T-helper 1 cell treated with Interleukin-12 subunit alpha and Interleukin-12 subunit beta and Interleukin-4 antibody, amounts not matched to agents 30 μg/mL and 1 μg/mL, for 36 hours (primary cell): ENCODE results near the gene SYTL3.

Experiments
- H3K27ac Mint-ChIP-seq: one replicate; pipeline ENCODE4 v1.8.0; 2021; ENCODE audit warnings: mild to moderate bottlenecking, mixed read lengths
- H3K27me3 Mint-ChIP-seq: one replicate; pipeline ENCODE4 v1.8.0; 2021; ENCODE audit warnings: low read depth, mixed read lengths
- H3K36me3 Mint-ChIP-seq: one replicate; pipeline ENCODE4 v1.8.0; 2021; ENCODE audit warnings: low read depth, mixed read lengths
- H3K4me1 Mint-ChIP-seq: one replicate; pipeline ENCODE4 v1.8.0; 2021; ENCODE audit warnings: low read depth, mixed read lengths
- H3K4me3 Mint-ChIP-seq: one replicate; pipeline ENCODE4 v1.8.0; 2021; ENCODE audit warnings: mild to moderate bottlenecking, moderate library complexity, mixed read lengths
- H3K9me3 Mint-ChIP-seq: one replicate; pipeline ENCODE4 v1.8.0; 2021; ENCODE audit warnings: mixed read lengths

Gene SYTL3

DNA sequence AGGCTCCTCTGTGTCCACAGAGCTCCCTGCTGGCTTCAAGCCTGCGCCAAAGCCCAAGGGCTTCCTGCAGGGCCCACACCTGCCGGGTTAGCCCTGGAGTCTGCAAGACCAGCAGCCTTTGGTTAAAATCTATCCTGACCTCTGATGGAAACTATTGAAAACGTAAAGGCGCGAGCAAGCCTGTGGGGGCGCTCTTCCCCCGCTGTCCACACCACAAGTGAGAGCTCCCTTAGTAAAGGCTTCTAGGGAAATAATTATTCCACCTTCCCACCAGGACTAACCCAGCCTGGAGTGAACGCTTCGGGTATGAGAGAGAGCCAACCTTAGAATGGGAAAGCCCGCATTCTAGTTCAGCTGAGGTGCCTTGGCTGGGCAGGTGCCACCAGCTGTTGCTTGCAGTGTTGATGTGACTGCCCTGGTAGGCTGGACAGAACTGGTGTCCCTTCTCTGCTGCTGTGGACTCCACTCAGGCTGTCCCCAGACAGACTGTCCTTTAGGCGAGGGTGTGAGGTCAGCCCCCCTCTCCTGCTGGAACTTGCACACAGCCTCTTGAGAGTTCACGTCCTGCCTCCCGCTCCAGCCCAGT is 68.7 kb downstream of the SYTL3 start:
- Mint-ChIP-seq H3K27me3 (no peaks in the 10 kb centered on the region), H3K4me1 (peaks cover 64% of the 10 kb centered on the region), H3K4me3 (no peak overlapping the region), H3K9me3 (no peaks in the 10 kb centered on the region), H3K36me3 (peaks cover 62% of the 10 kb centered on the region), H3K27ac (peak overlapping the region; percentile 52)

DNA sequence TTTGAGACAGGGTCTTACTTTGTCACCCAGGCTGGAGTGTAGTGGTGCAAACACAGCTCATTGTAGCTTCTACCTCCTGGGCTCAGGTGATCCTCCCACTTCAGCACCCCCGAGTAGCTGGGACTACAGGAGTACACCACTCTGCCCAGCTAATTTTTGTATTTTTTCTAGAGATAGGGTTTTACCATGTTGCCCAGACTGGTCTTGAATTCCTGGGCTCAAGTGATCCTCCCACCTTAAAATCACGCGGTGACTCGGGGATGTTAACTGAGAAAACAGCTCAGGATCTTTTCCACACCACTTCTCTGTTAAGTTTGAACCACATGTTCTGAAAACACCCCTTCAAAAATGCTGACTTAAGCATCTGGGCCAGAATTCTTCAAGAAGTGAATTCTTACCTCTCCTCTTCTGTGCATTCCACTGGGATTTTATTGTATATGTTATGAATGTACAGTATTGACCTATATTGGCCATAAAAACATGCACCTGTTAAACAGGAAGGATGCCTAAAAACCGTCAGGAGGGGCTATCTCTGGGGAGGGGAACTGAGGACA is 72.4 kb downstream of the SYTL3 start:
- Mint-ChIP-seq H3K9me3 (no peaks in the 10 kb centered on the region), H3K4me1 (peaks cover 45% of the 10 kb centered on the region), H3K27me3 (no peaks in the 10 kb centered on the region), H3K36me3 (peaks cover 61% of the 10 kb centered on the region), H3K27ac (no peak overlapping the region), H3K4me3 (no peak overlapping the region)

DNA sequence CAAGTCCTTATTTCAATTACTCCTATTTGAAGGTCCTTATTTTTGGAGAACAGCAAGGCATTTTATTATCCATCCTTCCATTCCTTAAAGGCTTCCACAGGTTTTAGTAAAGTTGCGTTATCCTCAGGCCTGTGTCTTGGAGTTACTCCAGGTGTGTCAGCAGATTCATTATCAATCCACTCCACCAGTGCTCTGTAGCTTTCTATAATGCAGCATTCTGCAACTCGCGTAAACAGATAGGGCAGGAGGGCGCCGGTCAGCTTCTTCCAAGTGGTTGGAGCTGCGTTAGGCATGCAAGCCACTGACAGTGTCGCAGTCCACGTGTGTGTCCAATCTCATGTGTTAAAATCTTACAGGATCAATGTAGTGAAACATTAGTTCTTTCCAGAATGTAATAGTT is 75.8 kb downstream of the SYTL3 start:
- peaks cover 55% of the 10 kb centered on the region for H3K36me3 Mint-ChIP-seq
- H3K4me1 Mint-ChIP-seq, result peaks cover 15% of the 10 kb centered on the region
- H3K9me3 Mint-ChIP-seq, result no peaks in the 10 kb centered on the region
- no peak overlapping the region for H3K27ac Mint-ChIP-seq
- no peaks in the 10 kb centered on the region for H3K27me3 Mint-ChIP-seq
- H3K4me3 Mint-ChIP-seq, result no peak overlapping the region

DNA sequence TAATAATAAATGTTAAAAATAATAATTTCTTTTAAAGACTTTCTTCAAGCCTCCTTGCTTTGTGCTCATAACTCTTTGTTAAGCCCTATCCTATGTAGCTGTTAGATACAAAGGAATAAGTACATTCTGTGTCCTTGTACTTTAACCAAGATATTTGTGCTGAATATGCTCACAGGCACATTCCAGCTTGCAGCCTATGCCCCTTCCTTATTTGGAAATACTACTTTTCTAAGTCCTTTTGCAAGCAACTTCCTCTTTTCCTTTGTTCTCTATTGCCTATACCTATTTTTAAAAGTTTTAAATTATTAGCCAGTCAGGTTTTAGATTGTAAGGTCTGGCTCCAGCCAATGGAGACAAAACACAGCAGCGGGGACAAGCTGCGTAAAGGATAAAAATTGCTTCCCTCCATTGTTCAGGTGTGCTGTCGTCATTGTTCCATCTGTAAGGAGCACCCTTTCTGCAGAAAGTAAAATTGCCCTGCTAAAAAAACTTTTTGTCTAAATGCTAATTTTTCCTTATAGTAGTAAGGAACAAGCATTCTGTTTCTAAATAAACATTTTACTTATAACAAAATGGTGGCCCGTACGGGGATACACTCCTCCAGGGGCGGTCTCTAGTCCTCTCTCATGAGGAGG is 80.2 kb downstream of the SYTL3 start:
- H3K27me3 Mint-ChIP-seq, result no peaks in the 10 kb centered on the region
- H3K4me3 Mint-ChIP-seq, result no peak overlapping the region
- no peaks in the 10 kb centered on the region for H3K9me3 Mint-ChIP-seq
- H3K27ac Mint-ChIP-seq, result peak overlapping the region; percentile 55
- H3K36me3 Mint-ChIP-seq, result peaks cover 64% of the 10 kb centered on the region
- peaks cover 10% of the 10 kb centered on the region for H3K4me1 Mint-ChIP-seq

DNA sequence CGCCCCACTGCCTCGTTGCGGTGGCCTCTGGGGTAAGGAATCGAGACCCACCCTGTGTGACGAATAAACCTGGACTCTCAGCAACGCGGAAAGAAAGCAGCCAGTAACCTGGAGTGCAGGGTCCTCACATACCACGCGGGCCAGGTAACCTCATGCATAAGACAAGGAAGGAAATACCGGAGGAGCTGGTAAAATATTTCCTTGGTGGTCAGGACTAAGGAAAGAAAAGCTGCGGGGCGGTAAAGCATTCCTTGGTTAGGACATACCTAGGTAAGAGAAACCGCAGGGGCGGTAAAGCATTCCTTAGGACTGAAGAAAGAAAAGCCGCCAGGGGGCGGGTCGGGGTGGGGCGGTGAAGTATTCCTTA is 80.7 kb downstream of the SYTL3 start:
- Mint-ChIP-seq H3K36me3 (peaks cover 62% of the 10 kb centered on the region), H3K9me3 (no peaks in the 10 kb centered on the region), H3K27ac (peak overlapping the region; percentile 55)

DNA sequence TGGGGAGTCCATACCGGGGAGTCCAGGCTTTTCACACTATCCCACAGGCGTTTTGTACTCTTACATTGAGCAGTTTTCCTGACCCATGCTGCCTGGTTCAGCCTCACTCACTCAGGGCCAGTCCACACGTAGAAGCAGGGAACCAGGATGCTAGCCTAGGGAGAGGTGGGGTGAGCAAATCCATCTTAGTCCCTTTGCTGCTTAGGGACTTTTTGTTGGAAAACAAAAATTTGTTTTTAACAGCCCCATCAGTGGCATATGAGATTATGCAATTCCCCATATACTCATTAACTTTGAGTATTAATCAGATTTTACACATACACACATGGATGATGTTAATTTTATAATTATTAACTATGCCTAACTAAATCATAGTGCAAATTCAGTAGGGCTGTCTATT is 85.2 kb downstream of the SYTL3 start:
- no peak overlapping the region for H3K27ac Mint-ChIP-seq
- H3K4me1 Mint-ChIP-seq, result peaks cover 22% of the 10 kb centered on the region
- H3K4me3 Mint-ChIP-seq, result peak overlapping the region; percentile 31
- peaks cover 11% of the 10 kb centered on the region for H3K9me3 Mint-ChIP-seq
- H3K27me3 Mint-ChIP-seq, result no peaks in the 10 kb centered on the region
- peaks cover 56% of the 10 kb centered on the region for H3K36me3 Mint-ChIP-seq

More for the DNA sequence above, 80.7 kb downstream of the SYTL3 start:
- Mint-ChIP-seq H3K4me3 (no peak overlapping the region), H3K4me1 (peaks cover 14% of the 10 kb centered on the region), H3K27me3 (no peaks in the 10 kb centered on the region)

DNA sequence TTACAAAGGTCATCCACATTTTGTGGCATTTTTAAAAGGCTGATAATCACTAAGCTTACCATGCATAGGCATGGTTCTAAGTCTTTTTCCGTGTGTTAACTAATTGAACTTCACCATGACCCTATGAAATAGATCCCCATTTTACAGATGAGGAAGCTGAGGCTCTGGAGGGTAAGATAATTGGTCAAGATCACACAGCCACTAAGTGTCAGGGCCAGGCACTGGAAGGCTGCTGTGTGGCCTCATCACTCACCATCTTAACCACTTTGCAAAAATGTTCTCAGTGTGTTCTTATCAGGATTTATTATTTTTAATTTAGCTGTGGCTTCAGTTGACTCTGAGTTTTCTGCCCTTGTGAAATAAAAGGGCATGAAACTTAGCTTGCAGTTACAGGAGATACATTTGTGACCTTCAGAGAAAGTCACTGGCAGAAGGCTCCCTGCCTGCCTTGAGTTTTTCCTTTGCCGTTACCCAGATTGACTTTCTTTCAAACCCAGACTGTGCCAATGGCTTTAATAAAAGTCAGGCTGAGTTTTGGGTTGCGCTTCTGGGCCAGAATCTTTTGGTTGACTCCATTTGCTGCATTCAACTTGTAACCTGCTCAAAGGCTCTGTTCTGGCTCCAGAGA is 87.3 kb downstream of the SYTL3 start:
- H3K36me3 Mint-ChIP-seq, result peaks cover 49% of the 10 kb centered on the region

DNA sequence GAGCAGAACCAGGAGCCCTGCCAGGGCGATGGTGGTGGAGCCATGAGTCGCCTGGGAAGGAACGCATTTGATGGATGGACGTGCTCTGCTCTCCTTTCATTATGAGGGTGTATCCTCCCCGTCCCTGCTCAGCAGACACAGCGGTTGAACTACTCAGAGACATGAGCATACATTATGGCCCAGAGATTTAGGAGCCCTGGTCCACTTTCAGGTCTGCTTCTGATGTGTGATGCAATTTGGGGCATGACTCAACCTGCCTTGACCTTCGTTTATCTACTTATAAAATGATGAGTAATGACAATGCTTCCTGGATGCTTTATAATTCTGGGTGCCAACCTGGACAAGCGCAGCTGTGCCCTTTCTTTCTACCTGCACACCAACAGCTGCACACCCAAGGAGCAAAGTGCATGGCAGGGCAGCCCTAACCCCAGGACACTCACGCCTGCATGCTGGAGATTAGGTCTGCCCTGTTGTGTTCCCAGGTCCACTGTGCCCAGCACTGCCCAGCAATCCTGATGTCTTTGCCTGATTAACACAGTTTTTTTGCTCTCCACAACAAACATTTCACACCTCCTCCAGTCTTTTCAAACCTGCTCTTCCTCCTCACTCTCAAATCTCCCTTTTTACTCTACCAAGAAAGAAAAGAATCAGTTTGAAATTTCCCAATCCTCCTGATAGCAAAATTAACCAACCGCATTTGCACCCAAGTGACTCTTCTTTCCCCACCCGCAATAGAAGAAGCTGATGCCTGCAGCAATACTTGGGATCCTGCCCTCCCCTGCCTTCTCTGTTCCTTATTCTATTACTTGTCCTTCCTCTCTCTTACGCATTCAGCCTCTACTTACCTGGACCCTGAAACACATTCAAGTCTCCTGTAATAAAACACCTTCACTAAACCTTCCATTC is 88.1 kb downstream of the SYTL3 start:
- H3K9me3 Mint-ChIP-seq, result peaks cover 11% of the 10 kb centered on the region
- peaks cover 20% of the 10 kb centered on the region for H3K4me1 Mint-ChIP-seq
- peaks cover 44% of the 10 kb centered on the region for H3K36me3 Mint-ChIP-seq
- no peak overlapping the region for H3K4me3 Mint-ChIP-seq
- peak overlapping the region; percentile 3 for H3K27ac Mint-ChIP-seq
- H3K27me3 Mint-ChIP-seq, result no peaks in the 10 kb centered on the region

More for the DNA sequence above, 87.3 kb downstream of the SYTL3 start:
- no peaks in the 10 kb centered on the region for H3K27me3 Mint-ChIP-seq
- H3K9me3 Mint-ChIP-seq, result peaks cover 11% of the 10 kb centered on the region
- no peak overlapping the region for H3K4me3 Mint-ChIP-seq
- peaks cover 20% of the 10 kb centered on the region for H3K4me1 Mint-ChIP-seq
- no peak overlapping the region for H3K27ac Mint-ChIP-seq

DNA sequence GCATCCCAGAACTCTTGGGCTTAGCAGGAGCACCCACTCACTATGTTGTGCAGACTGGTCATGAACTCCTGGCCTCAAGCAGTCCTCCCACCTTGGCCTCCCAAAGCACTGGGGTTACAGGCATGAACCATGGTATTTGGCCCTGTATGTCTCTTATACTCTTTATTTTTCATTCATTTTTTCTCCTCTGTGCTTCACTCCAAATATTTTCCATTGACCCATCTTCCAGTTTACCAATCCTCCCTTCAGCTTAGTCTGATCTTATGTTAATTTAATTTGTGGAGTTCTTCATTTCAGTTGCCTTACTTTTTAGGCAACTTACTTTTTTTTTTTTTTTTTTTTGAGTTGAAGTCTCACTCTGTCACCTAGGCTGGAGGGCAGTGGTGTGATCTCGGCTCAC is 89.8 kb downstream of the SYTL3 start:
- Mint-ChIP-seq H3K27ac (no peak overlapping the region), H3K4me1 (peaks cover 15% of the 10 kb centered on the region), H3K27me3 (no peaks in the 10 kb centered on the region), H3K4me3 (no peak overlapping the region), H3K36me3 (peaks cover 47% of the 10 kb centered on the region), H3K9me3 (peaks cover 11% of the 10 kb centered on the region)

DNA sequence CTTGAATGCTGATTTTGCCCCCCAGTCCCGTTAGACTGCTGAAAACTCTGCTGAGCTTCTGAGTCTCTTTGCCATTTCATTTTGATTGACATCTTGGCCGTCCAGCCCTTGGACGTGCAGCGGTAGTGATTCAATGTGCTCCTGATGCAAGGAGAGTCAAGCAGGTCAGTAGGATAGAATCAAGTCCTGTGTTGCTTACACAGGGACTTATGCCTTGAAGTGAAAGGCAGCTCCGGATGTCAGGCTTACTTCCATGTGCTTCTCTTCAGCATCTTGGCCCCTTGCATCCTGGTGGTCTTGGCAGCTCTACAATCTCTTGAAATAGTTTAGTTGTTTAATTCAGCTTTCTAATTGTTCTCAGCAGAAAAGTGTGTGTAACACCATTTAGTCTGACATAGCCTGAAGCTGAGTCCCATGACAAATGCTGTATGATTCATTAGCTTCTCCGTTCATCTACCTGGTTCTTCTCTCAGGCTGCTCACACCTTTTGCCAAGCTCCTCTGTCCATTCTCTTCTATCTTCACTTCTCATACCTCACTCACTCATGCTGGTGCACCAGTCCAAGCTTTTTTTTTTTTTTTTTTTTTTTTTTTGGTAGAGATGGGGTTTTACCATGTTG is 93.3 kb downstream of the SYTL3 start:
- H3K4me1 Mint-ChIP-seq, result peaks cover 4% of the 10 kb centered on the region
- no peak overlapping the region for H3K4me3 Mint-ChIP-seq
- no peak overlapping the region for H3K27ac Mint-ChIP-seq

DNA sequence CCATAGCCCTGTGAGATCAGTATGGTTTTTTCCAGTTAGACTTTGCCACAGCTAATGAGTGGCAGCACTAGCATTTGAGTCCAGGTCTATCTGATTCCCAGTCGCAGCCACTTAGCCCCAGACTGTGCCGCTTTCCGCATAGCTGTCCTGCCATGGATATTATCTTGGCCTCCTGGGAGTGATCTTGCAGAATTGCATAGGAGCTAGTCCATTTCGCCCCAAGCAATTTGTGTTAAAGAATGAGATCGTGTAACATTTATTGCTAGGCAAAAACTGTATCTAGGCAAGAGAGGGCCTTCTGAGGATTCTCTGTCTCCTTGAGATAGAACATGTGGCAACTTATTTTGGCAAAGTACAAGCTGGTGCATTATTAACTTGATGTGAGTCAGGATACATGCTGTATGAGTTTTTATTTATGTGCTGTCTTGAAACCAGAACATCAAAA is 95.2 kb downstream of the SYTL3 start:
- Mint-ChIP-seq H3K36me3 (peaks cover 48% of the 10 kb centered on the region), H3K4me3 (no peak overlapping the region), H3K9me3 (no peaks in the 10 kb centered on the region), H3K27ac (no peak overlapping the region), H3K27me3 (no peaks in the 10 kb centered on the region), H3K4me1 (no peaks in the 10 kb centered on the region)

More for the DNA sequence above, 93.3 kb downstream of the SYTL3 start:
- peaks cover 11% of the 10 kb centered on the region for H3K9me3 Mint-ChIP-seq
- no peaks in the 10 kb centered on the region for H3K27me3 Mint-ChIP-seq
- peaks cover 55% of the 10 kb centered on the region for H3K36me3 Mint-ChIP-seq

DNA sequence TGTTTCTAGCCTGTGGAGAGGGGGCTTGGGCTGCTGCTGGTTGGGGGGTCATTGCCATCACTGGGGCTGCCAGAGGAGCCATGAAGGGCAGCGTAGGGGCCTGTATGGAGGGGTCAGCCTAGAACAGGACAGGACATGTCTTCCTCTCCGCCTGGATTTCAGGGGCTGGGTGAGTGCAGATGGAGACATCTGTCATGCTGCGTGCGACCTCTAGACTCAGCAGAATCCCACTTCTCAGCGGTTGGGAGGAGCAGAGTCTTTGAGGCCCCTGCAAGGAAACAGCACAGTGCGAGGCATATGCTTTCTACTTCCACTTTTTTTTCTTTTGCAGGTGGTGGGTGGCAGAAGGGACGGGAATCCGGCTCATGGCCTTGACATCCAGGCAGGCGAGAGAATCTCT is 101.4 kb downstream of the SYTL3 start:
- Mint-ChIP-seq H3K9me3 (no peaks in the 10 kb centered on the region), H3K4me3 (no peak overlapping the region), H3K36me3 (peaks cover 39% of the 10 kb centered on the region), H3K27me3 (no peaks in the 10 kb centered on the region), H3K4me1 (no peaks in the 10 kb centered on the region), H3K27ac (no peak overlapping the region)

DNA sequence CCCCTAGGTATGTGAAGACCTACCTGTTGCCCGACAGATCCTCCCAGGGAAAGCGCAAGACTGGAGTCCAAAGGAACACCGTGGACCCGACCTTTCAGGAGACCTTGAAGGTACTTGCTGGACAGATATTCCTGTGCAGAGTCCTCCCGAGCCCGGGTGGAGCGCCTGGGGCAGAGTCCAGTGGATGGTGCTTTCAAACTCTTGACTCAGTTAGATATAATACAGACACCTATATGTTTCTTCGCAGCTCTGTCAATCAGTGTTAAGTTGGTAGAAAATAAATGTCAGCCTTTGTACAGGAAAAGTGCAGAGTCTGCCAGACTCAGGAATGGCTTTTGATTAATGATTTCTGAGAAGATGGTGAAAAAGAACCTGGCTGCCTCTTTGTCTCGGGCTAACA is 102.1 kb downstream of the SYTL3 start:
- Mint-ChIP-seq H3K27me3 (no peaks in the 10 kb centered on the region), H3K9me3 (no peaks in the 10 kb centered on the region), H3K27ac (no peak overlapping the region), H3K4me1 (no peaks in the 10 kb centered on the region), H3K36me3 (peaks cover 39% of the 10 kb centered on the region), H3K4me3 (no peak overlapping the region)

DNA sequence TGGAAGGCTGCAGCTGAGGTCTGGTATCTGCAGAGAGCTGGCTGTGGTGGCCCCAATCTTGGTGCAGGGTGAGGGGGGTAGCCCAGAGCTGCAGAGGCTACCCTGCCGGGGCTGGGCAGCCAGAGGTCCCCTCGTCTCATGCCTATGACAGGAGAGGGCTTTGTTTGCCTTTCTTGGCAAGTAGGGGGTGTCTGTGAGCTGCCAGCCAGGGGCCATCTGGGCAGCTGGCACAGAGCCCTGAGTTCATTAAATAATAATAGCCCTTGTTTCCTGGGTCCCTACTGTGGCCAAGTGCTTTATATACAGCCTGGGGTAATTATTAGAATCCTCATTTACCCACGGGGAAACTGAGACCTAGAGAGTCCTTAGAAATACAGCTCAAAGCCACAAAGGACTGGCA is 102.8 kb downstream of the SYTL3 start:
- H3K4me1 Mint-ChIP-seq, result no peaks in the 10 kb centered on the region
- no peak overlapping the region for H3K27ac Mint-ChIP-seq
- H3K9me3 Mint-ChIP-seq, result no peaks in the 10 kb centered on the region
- peaks cover 43% of the 10 kb centered on the region for H3K36me3 Mint-ChIP-seq
- H3K27me3 Mint-ChIP-seq, result no peaks in the 10 kb centered on the region
- no peak overlapping the region for H3K4me3 Mint-ChIP-seq
